Cerebellar cortex (tissue), 1 donor: ENCODE results near the gene ACOXL.

ENCODE experiments used
- DNase-seq: peaks from one replicate; pipeline ENCODE4 v3.0.0-alpha.2; 2015; ENCODE audit warnings: low spot score

ACOXL gene

DNA sequence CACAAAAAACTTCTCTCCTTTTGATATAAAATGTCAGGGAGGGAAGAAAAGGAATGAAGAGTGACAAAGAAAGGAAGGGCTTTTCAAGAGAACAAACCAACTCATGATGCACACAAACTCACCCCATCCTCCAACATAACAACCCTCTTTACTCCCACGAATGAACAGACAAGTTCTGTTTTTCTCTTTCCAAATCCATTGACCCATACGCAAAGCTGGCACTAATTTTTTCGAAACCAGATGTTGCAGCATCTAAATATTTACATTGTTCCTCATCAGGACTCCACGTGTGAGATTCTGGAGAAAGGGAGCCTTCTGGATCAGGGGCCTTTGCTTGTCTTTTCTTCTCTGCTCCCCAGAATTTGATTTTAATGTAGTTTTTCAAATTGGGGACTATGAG is 245.0 kb downstream of the ACOXL start:
- DNase-seq = no peak

DNA sequence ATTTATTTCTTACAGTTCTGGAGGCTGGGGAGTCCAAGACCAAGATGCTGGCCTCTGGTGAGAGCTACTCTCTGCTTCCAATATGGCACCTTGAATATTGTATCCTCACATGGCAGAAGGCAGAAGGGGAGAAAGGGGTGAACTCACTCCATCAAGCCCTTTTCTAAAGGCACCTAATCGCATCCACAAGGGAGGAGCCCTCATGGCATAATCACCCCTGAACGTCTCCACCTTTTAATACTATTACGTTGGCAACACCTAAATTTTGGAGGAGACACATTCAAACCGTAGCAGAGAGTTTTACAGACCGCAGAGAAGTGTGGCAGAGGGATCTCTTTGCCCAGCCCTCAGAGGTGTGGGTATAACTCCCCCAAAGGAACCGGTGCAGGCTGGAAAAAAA is 245.8 kb downstream of the ACOXL start:
- no peak for DNase-seq

DNA sequence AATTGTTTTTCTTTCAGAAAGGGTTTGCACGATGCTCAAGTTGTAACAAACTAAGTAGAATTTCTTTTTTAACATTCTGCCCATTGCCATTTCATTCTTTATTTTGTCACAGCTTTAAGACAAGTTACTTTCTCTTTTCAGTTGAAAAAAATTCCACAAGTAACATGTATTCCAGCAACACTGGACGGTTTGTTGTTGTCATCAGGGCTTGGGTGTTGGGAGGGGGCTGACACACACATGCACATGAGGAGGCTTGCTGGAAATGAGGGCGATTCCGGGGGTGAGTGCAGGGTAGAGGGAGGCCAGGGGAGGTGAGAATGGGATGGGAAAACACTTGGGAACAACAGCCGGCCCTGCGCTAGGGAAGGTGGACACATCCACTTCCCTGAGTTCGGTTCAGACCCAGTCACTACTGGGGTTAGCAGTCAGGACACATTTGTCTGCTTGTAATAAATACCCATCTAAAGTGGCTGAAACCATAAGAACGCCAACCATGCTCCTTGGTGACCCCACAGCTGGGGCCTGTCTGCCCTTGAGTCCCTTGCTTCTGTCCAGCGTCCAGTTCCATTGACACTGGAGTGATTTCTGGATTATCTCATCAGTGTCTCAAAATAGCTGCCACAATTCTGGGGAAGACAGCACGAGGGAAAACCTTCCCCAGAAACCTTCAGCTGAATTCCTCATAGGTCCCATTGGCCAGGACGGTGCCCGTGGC is 246.5 kb downstream of the ACOXL start:
- DNase-seq = no peak

DNA sequence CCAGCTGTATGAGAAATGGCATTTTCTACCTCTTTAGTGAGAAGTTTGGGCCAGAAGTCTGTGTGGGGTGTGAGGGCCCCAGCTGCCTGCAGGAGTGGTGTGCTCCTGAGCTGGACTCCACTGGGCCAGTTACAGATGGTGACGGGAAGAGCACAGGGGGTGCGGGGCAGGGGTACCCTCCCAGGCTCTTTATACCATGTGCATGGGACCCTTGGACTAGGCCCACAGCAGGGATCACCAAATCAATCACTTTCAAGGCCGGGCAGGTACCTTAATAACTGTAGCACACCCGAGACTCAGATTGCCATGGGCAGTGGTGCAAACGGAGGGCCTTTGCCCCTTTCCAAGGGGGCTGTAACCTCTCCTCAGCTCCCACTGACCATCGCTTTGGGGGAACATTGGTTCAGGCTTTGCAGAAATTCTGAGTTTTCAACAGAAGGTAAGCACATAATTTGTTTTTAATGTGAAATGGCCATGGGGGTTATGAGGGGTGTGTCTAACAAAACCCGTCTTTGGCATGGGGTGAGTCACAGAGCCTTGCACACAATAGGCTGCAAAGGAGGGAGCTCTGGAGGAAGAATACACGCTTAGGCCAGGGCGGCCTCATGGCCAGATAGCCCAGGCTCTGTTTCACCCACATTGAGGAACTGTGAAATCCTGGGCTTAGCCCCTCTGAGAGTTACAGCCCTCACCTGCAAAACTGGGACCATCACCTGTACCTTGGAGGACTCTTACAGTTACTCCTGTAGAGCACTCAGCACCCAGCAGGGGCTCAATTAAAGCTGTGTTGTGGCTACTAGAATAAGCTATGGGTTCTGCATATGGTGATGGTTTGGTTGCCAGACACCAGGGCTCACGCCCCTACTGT is 247.3 kb downstream of the ACOXL start:
- no peak for DNase-seq

DNA sequence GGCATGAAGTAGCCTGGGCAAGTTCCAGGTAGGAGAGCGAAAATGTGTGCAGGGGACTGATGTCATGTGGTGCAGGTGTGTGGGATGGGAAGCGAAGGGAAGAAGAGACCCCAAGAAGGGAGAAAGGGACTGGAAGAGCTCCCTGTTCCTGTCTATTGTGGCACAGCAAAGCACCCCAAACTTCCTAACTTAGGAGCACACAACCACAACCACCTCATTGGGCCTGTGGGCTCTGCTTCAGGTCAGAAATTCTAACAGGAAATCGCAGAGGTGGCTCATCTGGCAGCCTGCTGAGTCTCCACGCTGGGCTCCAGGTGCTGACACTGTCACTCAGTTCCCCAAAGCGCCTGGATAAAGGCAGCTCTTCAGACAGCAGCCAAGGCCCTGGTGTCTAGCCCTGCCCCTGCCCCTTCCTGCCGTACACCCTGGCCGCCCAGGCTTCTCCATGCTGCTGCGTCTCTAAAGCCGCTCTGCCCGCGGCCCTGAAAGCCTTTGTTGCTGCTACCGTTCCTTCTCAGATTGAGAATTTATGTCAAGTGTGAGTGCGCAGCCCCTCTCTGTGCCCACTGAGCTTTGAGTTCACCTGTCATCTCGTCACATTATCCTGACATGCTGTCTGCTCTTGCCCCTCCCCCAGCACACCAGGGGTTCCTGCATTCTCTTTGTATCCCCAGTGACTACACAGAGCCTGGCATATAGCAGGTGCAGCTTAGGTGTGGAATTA is 248.1 kb downstream of the ACOXL start:
- no peak for DNase-seq

DNA sequence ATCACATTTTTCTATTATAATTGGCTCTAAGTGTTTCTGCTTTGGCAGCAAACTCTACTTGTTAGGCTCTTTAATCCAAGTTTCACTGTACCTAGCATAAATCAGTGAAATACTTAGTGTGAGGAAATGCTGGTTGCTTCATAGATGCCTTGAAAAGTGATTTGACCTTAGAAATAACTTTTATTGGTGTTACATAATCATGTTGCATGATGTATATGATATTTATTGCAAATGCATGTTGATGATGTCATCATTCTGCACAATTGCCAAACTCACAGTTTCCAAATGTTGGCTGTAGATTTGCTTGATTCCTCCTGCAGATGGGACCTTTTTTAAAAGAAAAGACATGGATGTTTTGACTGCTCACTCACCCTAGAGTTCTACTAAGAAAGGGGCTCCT is 250.8 kb downstream of the ACOXL start:
- no peak for DNase-seq

DNA sequence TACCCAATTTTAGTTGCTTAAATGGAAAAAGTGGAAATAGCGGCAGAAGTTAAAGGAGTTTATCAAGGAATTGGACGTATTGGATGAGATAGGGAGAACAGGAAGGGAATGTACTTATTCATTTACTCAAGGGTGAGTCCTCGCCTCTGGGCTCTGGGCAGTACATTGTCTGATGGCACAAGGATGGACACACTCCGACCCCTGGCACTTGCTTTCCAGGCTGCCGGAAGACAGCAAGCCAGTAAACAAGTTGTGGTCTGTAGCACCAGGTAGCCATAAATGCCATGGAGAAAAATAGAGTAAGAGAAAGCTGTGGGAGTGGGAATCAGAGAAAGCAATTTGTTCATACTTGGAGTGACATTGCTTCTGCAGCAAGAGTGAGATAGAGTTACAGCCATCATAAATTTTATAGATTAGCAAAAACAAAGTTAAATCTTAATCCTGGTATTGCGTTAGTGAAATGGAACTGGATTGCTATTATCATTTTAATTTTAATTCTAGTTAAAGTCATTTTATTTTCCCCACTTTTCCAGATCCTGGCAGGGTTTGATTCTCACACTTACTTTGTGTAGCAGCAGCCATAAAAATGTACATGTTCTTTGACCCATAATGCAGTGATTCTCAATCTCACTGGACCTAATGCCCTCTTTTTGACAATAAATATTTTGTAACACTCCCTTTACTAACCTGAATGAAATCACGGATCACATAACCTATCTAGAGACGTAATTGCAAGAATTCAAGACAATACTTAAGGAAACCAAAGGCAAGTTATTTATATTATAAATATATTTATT is 252.5 kb downstream of the ACOXL start:
- no peak for DNase-seq

DNA sequence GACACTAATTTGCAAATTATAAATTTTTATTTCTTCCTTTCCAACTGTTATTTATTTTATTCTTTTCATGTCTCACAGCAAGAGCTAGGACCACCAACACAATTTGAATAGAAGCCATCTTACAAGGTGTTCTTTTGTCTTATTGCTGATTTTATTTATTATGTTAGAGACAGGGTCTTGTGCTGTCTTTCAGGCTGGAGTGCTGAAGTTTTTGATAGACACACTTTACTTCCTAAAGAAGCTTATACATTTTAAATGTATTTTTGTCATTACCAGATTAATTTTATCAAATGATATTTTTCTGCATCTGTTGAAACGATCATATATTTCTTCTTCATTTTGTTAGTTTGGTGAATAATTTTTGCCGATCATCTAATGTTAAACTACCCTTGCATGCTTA is 258.1 kb downstream of the ACOXL start:
- no peak for DNase-seq

DNA sequence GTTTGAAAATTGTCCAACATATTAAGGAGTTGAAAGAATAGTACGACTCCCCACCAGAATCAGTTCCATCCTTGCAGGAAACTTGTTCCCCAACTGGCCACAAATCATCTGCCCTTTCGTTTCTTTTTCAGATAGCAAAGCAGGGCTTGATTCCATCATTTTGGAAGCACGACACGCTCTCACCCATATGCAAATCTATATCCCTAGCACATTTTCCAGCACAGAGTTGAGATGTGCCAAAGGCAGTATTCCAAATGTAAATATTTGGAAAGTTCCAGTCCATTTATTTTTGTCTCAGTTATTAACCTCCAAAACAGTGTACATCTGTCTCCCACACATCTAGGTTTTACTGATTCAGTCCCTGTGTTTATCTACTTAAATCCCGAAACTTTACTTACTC is 259.5 kb downstream of the ACOXL start:
- no peak for DNase-seq

DNA sequence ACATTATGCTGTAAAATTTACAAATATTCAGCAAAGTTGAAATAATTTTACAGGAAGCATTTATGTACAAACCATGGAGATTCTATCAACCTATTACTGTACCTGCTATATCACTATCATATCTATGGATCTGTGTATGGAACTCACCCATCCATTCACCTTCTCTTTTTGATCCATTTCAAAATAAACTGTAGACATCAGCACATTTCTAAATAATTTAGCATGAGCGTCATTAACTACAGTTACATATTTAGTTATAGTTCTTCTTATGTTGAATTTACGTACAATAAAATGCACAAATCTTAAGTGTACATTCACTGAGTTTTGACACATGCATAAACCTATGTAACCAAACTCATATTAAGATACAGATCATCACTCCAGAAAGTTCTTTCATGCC is 260.5 kb downstream of the ACOXL start:
- DNase-seq = no peak

DNA sequence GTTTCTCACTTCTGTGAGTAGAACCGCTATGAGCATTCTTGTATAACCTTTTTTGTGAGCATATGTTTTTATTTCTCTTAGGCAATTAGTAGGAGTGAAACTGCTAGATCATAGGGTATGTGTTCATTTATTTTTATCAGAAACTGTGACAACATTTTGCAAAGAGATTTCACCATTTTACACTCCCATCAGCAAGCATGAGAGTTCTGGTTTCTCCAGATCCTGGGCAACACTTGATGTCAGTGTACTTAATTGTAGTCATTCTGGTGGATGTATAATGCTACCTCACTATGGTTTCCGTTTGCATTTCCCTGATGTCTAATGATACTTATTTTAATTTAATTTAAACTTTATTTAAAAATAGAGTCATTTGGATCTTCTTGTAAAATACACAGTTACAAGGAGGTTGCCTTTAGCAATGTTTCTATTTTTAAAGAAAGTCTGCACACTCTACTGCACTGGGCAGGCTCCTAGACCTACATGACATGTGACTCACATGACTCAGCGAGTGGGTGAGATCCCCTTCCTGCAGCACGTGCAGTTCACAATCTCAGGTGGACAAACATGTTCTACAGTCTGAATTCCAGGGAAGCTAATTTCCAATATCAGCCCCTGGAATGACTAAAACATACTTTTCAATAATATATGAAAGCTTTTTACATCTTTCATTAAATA is 261.3 kb downstream of the ACOXL start:
- no peak for DNase-seq

DNA sequence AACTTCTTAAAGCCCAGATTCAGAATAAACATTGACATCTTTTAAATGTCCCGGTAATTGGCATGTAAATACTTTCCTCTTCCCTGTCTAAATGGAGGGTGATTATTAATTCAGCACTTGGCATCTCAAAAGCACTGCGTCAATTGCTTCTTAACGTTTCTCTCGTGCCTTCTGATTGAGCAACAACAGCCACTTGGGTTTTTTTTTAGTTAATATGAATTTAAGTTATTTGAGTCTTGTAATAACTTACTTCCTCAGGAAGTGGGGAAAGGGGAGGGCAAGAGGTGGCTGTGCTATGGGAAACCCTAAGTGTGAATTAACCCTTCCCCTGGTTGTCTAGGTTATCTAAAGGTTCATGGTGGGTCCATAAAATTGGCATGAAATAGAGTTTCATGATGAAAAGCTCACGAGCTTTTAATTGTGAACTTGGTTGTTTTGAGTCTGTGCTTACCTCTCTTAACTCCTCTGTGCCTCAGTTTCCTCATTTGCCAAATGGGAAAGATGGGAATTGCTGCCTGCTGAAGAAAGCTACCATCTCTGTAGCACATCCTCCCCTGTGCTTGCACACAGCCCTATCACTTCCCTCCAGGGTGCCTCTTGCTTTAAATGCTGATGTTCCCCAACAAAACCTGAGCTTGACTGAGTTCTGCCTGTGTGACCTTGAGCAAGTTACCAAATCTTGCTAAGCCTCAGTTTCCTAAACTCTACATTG is 262.0 kb downstream of the ACOXL start:
- DNase-seq = no peak

DNA sequence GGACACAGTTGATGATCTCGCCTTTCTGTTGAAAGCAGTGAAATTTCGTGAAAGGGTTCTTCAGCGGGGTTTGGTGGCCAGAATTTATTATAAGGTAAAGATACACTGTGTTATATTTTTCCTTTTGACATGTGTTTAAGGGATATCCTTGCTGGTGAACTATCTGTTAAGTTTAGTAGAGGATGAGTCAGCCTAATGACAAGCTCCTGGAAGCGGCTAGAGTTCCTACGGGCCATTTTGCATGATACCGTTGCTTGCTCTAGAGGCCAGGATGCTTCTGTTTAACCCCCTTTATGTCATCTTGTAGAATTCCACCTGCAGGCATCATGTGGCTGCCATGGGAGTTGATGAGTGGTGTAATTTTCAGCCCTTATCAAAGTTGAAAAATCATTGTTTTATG is 263.5 kb downstream of the ACOXL start:
- DNase-seq = no peak

DNA sequence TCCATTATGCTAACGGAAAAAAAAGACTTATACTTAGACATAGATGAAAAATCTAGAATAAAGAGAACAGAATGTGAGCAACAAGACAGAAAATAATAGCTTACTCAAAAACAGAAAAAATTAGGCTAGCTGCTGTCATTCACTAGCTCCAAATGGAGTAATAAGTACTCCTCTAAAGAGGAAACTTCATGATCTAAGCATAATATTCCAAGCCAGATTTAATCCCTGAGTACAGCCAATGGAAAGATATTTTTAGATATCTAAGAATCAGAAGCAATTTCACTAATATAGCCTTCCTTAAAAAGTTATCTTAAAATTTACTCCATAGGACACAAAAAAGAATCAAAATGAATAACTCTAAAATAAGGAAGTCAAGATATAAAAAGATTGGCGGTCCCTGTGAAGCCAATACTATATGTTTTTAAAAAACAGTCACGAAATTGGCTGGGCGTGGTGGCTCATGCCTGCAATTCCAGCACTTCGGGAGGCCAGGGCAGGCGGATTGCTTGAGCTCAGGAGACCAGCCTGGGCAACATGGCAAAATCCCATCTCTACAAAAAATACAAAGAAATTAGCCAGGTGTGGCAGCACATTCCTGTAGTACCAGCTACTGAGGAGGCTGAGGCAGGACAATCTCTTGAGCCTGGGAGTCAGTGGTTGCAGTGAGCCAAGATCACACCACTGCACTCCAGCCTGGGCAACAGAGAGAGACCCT is 265.1 kb downstream of the ACOXL start:
- no peak for DNase-seq

DNA sequence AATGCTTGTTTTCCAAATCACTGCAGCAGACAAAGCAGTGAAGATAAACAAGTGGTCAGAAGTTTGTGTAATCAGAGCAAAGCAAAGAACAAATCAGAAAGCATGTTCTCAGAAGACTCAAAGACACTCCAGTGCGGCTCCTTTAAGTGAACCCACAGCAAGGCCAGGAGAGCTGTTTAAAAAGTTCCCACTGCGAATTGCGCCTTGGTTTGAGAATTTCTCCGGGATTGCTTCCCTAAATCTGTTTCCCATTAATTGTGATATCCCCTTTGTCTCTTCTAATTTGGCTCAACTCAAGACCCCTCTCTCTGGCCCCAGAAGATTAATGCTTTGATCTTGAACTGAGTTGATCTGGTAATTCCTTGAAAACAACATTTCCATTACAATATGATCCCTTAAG is 265.9 kb downstream of the ACOXL start:
- no peak for DNase-seq

DNA sequence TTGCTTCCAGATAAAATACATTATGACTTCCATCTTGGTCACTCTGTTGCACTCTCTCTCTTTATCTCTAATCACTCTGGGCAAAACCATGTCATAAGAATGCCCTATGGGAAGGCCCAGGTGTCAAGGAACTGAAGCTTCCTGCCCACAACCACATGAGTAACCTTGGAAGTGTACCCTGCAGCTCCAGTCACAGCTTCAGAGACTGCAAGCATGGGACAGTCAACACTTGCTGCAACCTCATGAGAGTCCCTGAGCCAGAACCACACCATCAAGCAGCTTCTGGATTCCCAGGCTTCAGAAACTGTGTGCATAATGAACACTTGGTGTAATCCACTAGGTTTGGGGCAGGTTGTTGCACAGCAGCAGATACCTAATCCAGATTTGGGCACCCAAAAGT is 267.3 kb downstream of the ACOXL start:
- DNase-seq = no peak

DNA sequence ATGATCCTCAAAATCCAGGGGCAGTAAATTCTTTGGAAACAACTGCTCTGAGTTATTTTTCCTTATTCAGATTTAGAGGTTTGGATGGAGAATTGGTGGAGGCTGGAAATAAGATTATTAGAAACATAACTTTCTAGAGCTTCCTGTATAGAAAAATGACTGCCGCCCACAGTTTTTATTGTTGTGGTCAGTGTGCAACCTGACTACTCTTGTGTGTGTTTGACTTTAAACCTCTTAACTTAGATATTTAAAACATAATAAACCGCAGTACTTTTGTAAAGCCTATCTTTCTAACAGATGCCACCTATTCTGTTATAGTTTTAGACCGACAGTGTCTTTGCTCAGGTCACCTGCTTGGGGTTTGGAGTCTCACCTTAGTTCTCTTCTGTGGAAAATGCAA is 272.9 kb downstream of the ACOXL start:
- no peak for DNase-seq

DNA sequence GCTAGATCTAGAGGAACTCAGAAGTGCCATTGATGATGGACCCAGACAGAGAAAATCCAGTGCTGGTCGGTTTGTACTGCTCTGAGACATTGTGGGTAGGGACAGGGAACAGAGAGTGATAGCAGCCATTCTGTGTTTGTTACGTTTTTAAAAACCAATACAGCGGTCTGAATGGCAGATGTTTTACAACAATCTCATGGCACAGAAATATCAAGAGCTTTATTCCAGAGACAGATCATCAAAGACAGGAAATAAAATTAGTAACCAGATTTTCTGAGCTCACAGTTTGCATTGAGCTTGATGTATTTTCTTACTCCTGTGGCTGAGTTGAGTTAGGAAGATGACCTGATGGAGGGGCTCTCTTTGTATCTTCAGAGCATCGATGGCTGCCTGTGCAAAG is 273.4 kb downstream of the ACOXL start:
- DNase-seq = no peak

DNA sequence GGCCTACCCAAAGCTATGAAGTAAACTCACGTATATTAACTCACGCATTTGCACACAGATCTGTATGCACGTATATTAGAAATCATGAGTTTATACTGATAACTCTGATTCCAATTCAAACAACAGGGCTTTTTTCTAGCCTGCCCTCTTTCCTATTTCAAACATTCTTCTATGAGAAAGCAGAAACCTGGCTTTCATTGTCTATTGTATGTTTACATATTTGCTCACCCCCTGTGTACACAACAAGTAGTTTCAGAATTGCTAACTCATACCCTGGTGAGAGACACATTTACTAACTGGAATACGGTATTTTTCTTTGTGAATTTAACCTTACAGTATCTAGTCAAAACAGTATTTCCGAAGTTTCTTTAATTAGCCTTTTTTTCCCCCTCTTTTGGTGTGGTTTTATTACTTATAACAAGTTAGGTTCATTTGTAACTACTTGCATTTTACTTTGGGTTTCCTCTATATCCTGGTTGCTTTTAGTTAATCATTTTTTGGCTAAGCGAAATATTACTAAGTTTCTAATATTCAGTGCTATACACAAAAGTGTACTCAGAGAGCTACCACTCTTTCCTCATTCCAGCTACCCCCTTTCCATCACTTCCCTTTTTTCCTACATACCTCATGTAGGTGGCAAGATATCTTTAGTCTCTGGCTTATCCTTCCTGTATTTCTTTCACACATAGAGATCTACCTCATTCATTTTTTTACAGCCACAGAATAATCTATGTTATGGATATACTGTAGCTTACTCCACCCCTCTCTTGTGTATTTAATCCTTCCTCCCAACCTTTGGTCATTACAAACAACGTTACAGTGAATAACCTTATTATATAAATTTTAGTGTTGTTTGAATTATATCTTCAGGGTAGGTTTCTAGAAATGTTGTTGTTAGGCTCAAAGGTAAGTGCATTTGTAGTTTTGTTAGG is 275.6 kb downstream of the ACOXL start:
- DNase-seq = no peak
